ENCODE measurements around the gene ABLIM3. TPM values are rescaled to one million over a fixed set of nuclear protein-coding genes. Genes with fewer than 3 reads are reported as not detected.

Gene ABLIM3
- total RNA-seq, 1 experiment from 2014 or later = 14.3 TPM

- H3K27me3 ChIP-seq (ENCODE audit: insufficient read depth, low read length) = no peaks in the 10 kb centered on the region
- no peaks in the 10 kb centered on the region for H3K79me2 ChIP-seq (ENCODE audit: insufficient read depth, low read length)
- no peak overlapping the region for H3K27ac ChIP-seq (ENCODE audit: low read depth, low read length)
- no peaks in the 10 kb centered on the region for H3K9me3 ChIP-seq (ENCODE audit: control insufficient read depth in 1 of 2, insufficient read depth in 1 of 2, low read depth in 1 of 2, low read length in 2 of 2)
- no peaks in the 10 kb centered on the region for H3K4me1 ChIP-seq (ENCODE audit: control insufficient read depth in 1 of 2, insufficient read depth in 2 of 2, low read length in 2 of 2)
- no peaks in the 10 kb centered on the region for H3K9me2 ChIP-seq (ENCODE audit: insufficient read depth)
- BruUV-seq (replicated peaks) = no TSS peak
- DNase-seq (ENCODE audit: low read depth, low spot score) = no peak
- ATAC-seq = no peak
- no peaks in the 10 kb centered on the region for H3K36me3 ChIP-seq (ENCODE audit: control insufficient read depth in 1 of 2, insufficient read depth in 2 of 2, low read length in 2 of 2)
- POLR2A ChIA-PET = no interaction called here
- no peak overlapping the region for H3K4me2 ChIP-seq (ENCODE audit: low read length)
- no peaks in the 10 kb centered on the region for H4K20me1 ChIP-seq (ENCODE audit: insufficient read depth)
- H3K4me3 ChIP-seq (replicated peaks in 1 of 2; ENCODE audit: low read depth in 1 of 2, low read length in 2 of 2) = no peak overlapping the region
- H2AFZ ChIP-seq (ENCODE audit: low read depth, low read length, poor library complexity, severe bottlenecking) = no peak overlapping the region
- TF ChIP-seq JUND (IDR thresholded peaks at IDR 0.05) (no peak), CBX3 (IDR thresholded peaks at IDR 0.05; ENCODE audit: low read depth) (no peak), EZH2 (IDR thresholded peaks at IDR 0.05) (no peak), EZH2phosphoT487 (IDR thresholded peaks at IDR 0.05; ENCODE audit: borderline replicate concordance) (no peak)
- intact Hi-C loops (cut with micrococcal nuclease) = no loop called here
- RAD21 ChIA-PET (ENCODE audit: low non-redundant PET in 1 of 2, low total read pairs in 2 of 2, uncharacterized antibody in 2 of 2, unreplicated experiment in 2 of 2) = no interaction called here
- H3K9ac ChIP-seq (ENCODE audit: low read length) = no peak overlapping the region
- CTCF ChIA-PET = interaction anchor here (0.7 kb wide), 1 partner anchor 59 kb away, joined by 3 read pairs; no protein-coding TSS in a partner anchor
These were observed 168.1 kb downstream of the ABLIM3 start for GRCh38 chr5:149309354-149309753.

Other genes starting within 250 kb of the ABLIM3 start
- 12.8 TPM for gene SH3TC2, start 78.4 kb upstream of the ABLIM3 start, total RNA-seq (2021; ENCODE audit: unreplicated experiment)
- gene AFAP1L1, start 130.4 kb downstream of the ABLIM3 start, total RNA-seq (2021; ENCODE audit: unreplicated experiment) = 4.3 TPM
- 48.9 TPM for gene GRPEL2, start 204.0 kb downstream of the ABLIM3 start, total RNA-seq (2021; ENCODE audit: unreplicated experiment)
- gene PCYOX1L, start 216.6 kb downstream of the ABLIM3 start, total RNA-seq (2021; ENCODE audit: unreplicated experiment) = 15.9 TPM
- 0.81 TPM for gene IL17B, start 237.8 kb downstream of the ABLIM3 start, total RNA-seq (2021; ENCODE audit: unreplicated experiment)

All from HCT116 (cell line).